C4-2B (cell line): ENCODE measurements around the gene SHKBP1.
"Not testable (repeated sequence)": the region's sequence is repeated elsewhere in the genome, so short reads cannot be mapped to it uniquely, and the experiment has no call there.

ENCODE experiments used
- H3K27ac ChIP-seq: fragments of 450-650 bp; 2 replicates; pipeline ENCODE4 v1.5.1; 2017
- CTCF ChIP-seq: fragments of 450-650 bp; conservative IDR thresholded peaks from 2 replicates; pipeline ENCODE4 v1.5.1; 2017; ENCODE audit warnings: mild to moderate bottlenecking
- ZFX ChIP-seq: fragments of 450-650 bp; IDR thresholded peaks from 2 replicates; pipeline ENCODE4 v1.6.1; 2017

SHKBP1 gene

GRCh38 chr19:40623403-40624251 lies 47.0 kb downstream of the SHKBP1 start:
- H3K27ac ChIP-seq, result no peak overlapping the region

GRCh38 chr19:40624369-40625153 lies 47.9 kb downstream of the SHKBP1 start:
- H3K27ac ChIP-seq, result not testable (repeated sequence)

More at GRCh38 chr19:40623403-40624251, 47.0 kb downstream of the SHKBP1 start:
- TF ChIP-seq CTCF, result no peak
- no peak for TF ChIP-seq ZFX

- no peak overlapping the region for H3K27ac ChIP-seq
Measured at GRCh38 chr19:40625406-40626120, 48.9 kb downstream of the SHKBP1 start.

GRCh38 chr19:40626918-40627317 lies 50.2 kb downstream of the SHKBP1 start:
- no peak overlapping the region for H3K27ac ChIP-seq
- TF ChIP-seq CTCF (no peak), ZFX (no peak)

More at GRCh38 chr19:40625406-40626120, 48.9 kb downstream of the SHKBP1 start:
- TF ChIP-seq ZFX (no peak), CTCF (no peak)

GRCh38 chr19:40627486-40628279 lies 51.0 kb downstream of the SHKBP1 start:
- H3K27ac ChIP-seq, result no peak overlapping the region
- TF ChIP-seq CTCF, result no peak

GRCh38 chr19:40629346-40629745 lies 52.7 kb downstream of the SHKBP1 start:
- no peak overlapping the region for H3K27ac ChIP-seq
- no peak for TF ChIP-seq CTCF
- TF ChIP-seq ZFX, result no peak

- TF ChIP-seq ZFX (no peak), CTCF (no peak)
- no peak overlapping the region for H3K27ac ChIP-seq
Measured at GRCh38 chr19:40630571-40631160, 54.0 kb downstream of the SHKBP1 start.
